HAP-1 (cell line): ENCODE data around the gene IL36B.

Experiments used
- DNase-seq, 2 experiments: peaks; one replicate each; pipeline ENCODE4 v3.0.0-alpha.2; 2016 to 2020; ENCODE audit warnings: low spot score in 2 of 2
- H3K27me3 ChIP-seq: fragments of 250-450 bp; sonication (Bioruptor Pico); 2 replicates; pipeline ENCODE4 v1.5.1; 2020; ENCODE audit warnings: low read depth, mild to moderate bottlenecking, moderate library complexity
- H3K36me3 ChIP-seq: fragments of 250-450 bp; sonication (Bioruptor Pico); replicated peaks from 2 replicates; pipeline ENCODE4 v1.5.1; 2020; ENCODE audit warnings: mild to moderate bottlenecking
- H3K4me1 ChIP-seq: fragments of 250-450 bp; sonication (Bioruptor Pico); 2 replicates; pipeline ENCODE4 v1.5.1; 2020; ENCODE audit warnings: mild to moderate bottlenecking
- H3K4me3 ChIP-seq: fragments of 250-450 bp; sonication (Bioruptor Pico); 2 replicates; pipeline ENCODE4 v1.5.1; 2020; ENCODE audit warnings: mild to moderate bottlenecking, moderate library complexity
- H3K9me3 ChIP-seq: fragments of 250-450 bp; sonication (Bioruptor Pico); 2 replicates; pipeline ENCODE4 v1.5.1; 2020; ENCODE audit warnings: mild to moderate bottlenecking, moderate library complexity
- in situ Hi-C: fragments of 300-500 bp; cut with MboI; formaldehyde crosslinking; loops from 3 replicates; pipeline ENCODE4 v1.14.3; 2020; ENCODE audit warnings: low sequenced_read_pairs, inconsistent platforms, mixed read lengths

Gene IL36B

GRCh38 chr2:113068706-113069485 is 16.2 kb upstream of the IL36B start:
- DNase-seq = no peak
- Histone ChIP-seq H3K36me3 (no peaks in the 10 kb centered on the region), H3K9me3 (no peaks in the 10 kb centered on the region), H3K4me3 (no peak overlapping the region), H3K4me1 (no peaks in the 10 kb centered on the region), H3K27me3 (no peaks in the 10 kb centered on the region)
- in situ Hi-C loops = no loop called here

- Histone ChIP-seq H3K36me3 (no peaks in the 10 kb centered on the region), H3K27me3 (no peaks in the 10 kb centered on the region), H3K4me1 (no peaks in the 10 kb centered on the region), H3K9me3 (no peaks in the 10 kb centered on the region), H3K4me3 (no peak overlapping the region)
- in situ Hi-C loops = no loop called here
- DNase-seq = no peak
These were observed 15.6 kb upstream of the IL36B start for GRCh38 chr2:113068249-113068648.

DNA sequence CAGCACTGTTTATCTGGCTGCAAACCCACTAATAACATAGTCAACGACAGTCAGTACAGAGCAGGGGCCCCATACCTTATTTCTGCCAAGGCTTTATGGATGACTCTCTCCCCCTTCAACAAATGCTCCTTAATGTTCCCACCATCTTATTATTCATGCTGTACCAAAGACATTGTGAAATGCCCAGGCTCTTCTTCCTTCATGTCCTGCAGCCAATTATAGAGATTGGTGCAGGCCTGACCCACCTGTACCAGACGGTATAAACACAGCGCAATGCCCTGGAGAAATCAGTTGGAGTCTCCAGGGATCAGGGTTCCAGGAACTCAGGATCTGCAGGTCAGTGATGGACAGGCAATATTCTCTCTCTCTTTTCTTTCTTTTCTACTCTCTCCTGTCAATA is 15.0 kb upstream of the IL36B start, which contains the start of gene IL1F10:
Gene IL1F10 (plus strand): TSS at position 290 of the 400 bp plus-strand sequence. CDS start 4,769 bp downstream, outside the sequence.
- Histone ChIP-seq H3K9me3 (no peaks in the 10 kb centered on the region), H3K4me3 (no peak within 1 kb of the TSS), H3K27me3 (no peaks in the 10 kb centered on the region), H3K36me3 (no peaks in the 10 kb centered on the region), H3K4me1 (no peaks in the 10 kb centered on the region)
- no peak for DNase-seq
- in situ Hi-C loops = no loop called here

- no peaks in the 10 kb centered on the region for H3K4me1 ChIP-seq
- no peak overlapping the region for H3K4me3 ChIP-seq
- H3K9me3 ChIP-seq = no peaks in the 10 kb centered on the region
- H3K36me3 ChIP-seq = no peaks in the 10 kb centered on the region
- DNase-seq = no peak
- in situ Hi-C loops = no loop called here
- H3K27me3 ChIP-seq = no peaks in the 10 kb centered on the region
These were observed 12.2 kb upstream of the IL36B start for GRCh38 chr2:113064898-113065297.

DNA sequence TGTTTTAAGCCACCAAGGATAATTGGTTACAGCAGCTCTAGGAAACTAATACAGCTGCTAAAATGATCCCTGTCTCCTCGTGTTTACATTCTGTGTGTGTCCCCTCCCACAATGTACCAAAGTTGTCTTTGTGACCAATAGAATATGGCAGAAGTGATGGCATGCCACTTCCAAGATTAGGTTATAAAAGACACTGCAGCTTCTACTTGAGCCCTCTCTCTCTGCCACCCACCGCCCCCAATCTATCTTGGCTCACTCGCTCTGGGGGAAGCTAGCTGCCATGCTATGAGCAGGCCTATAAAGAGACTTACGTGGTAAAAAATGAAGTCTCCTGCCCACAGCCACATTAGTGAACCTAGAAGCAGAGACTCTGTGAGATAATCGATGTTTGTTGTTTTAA is 11.6 kb upstream of the IL36B start:
- no peaks in the 10 kb centered on the region for H3K36me3 ChIP-seq
- DNase-seq = no peak
- no peaks in the 10 kb centered on the region for H3K9me3 ChIP-seq
- H3K4me3 ChIP-seq = no peak overlapping the region
- no peaks in the 10 kb centered on the region for H3K4me1 ChIP-seq
- H3K27me3 ChIP-seq = no peaks in the 10 kb centered on the region
- in situ Hi-C loops = no loop called here

DNA sequence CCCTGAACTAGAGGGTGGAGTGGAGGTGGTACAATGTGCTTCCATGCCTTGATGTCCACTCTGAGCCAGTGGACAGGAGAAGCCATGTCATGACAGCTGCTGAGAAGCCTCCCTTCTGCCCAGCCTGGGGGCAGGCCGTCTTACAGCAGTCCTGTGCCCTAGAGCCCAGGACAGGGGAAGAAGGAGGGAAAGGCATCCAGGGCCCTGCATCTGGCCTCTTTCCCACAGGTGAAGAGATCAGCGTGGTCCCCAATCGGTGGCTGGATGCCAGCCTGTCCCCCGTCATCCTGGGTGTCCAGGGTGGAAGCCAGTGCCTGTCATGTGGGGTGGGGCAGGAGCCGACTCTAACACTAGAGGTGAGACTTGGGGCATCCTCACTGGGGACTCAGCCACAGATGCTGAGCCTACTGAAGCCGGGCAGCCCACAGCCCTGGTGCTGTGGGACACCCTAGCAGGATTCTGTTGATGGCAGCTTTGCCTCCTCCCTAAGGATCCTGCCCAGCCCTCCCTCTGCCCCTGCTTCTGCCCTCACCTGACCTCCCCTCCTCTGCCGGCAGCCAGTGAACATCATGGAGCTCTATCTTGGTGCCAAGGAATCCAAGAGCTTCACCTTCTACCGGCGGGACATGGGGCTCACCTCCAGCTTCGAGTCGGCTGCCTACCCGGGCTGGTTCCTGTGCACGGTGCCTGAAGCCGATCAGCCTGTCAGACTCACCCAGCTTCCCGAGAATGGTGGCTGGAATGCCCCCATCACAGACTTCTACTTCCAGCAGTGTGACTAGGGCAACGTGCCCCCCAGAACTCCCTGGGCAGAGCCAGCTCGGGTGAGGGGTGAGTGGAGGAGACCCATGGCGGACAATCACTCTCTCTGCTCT is 9.5 kb upstream of the IL36B start:
- no peaks in the 10 kb centered on the region for H3K4me1 ChIP-seq
- no peaks in the 10 kb centered on the region for H3K27me3 ChIP-seq
- in situ Hi-C loops = no loop called here

DNA sequence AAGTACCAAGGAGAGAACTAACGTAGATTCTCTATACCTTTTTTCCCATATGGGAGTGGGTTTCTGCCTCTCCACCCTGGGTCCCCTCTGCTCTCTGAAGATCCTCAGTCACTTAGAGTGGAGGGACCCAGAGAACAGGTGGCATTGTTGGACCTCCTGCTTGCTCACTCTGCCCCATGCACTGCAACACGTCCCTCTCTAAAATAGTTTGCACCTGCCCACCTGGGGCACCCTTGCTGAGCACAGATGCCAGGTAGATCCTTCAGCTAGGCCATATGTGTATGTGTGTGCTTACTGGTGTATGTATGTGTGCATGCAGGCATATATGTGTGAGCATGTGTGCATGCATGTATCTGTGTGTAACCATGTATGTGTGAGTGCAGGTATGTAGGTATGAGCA is 8.6 kb upstream of the IL36B start:
- Histone ChIP-seq H3K27me3 (no peaks in the 10 kb centered on the region), H3K4me3 (no peak overlapping the region), H3K4me1 (no peaks in the 10 kb centered on the region), H3K9me3 (no peaks in the 10 kb centered on the region; the same call in 1 of the 2 replicates), H3K36me3 (no peaks in the 10 kb centered on the region)
- in situ Hi-C loops = no loop called here
- no peak for DNase-seq

More for the DNA sequence above, 9.5 kb upstream of the IL36B start:
- DNase-seq = no peak
- Histone ChIP-seq H3K9me3 (no peaks in the 10 kb centered on the region), H3K36me3 (no peaks in the 10 kb centered on the region), H3K4me3 (no peak overlapping the region)

GRCh38 chr2:113060796-113061195 is 8.1 kb upstream of the IL36B start:
- Histone ChIP-seq H3K9me3 (no peaks in the 10 kb centered on the region; the same call in 1 of the 2 replicates), H3K36me3 (no peaks in the 10 kb centered on the region), H3K4me1 (no peaks in the 10 kb centered on the region), H3K27me3 (no peaks in the 10 kb centered on the region), H3K4me3 (no peak overlapping the region)
- in situ Hi-C loops = no loop called here
- DNase-seq = no peak

GRCh38 chr2:113060396-113060795 is 7.7 kb upstream of the IL36B start:
- H3K9me3 ChIP-seq = no peaks in the 10 kb centered on the region; the same call in 1 of the 2 replicates
- no peaks in the 10 kb centered on the region for H3K4me1 ChIP-seq
- in situ Hi-C loops = no loop called here
- no peak for DNase-seq
- no peak overlapping the region for H3K4me3 ChIP-seq
- no peaks in the 10 kb centered on the region for H3K27me3 ChIP-seq
- no peaks in the 10 kb centered on the region for H3K36me3 ChIP-seq

DNA sequence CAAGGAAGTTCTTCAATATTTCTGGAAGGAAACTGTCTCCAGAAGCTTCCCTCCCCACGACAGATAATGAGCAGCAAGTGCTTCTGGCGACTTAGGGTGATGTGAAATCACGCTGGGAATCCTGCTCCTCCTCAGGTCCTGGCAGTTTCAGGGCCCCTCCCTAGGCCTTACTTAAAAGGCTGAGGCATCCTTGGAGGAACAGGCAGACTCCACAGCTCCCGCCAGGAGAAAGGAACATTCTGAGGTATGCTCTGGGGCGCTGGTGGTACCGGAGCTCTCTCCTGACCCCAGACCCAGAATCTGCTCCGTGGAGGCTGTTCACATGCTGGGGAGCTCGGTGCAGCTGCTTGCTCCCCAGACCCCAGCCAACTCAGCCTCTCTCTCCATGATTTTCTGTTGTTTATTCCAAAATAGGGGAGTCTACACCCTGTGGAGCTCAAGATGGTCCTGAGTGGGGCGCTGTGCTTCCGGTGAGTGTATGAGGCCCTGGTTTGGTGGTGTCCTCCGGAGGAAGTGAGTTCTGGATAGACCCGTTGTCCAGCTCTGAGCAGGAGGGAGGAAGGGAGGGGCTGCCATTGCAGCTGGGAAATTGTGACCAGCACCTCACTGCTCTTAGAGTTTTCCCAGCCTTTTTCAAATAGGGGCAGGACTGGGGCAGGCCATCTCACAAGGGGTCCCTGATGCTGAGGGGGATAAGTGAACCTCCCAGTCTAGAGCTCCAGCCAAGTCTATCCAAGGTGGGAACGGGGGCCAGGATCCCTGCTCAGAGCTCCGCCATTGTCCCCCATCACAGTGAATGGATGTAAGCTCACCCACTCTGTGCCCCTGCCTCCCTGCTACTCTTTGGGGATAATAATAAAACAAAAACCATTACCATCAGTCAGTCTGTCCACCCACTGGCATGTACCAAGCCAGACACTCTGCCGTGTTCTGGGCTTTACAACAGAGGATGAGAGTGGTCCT is 6.6 kb upstream of the IL36B start, which contains the start of gene IL36RN:
Gene IL36RN (plus strand): TSS at position 201 of the 963 bp plus-strand sequence. CDS start 241 bp downstream, at position 442.
- H3K9me3 ChIP-seq = no peaks in the 10 kb centered on the region; the same call in 1 of the 2 replicates
- no peaks in the 10 kb centered on the region for H3K4me1 ChIP-seq
- no peaks in the 10 kb centered on the region for H3K36me3 ChIP-seq
- in situ Hi-C loops = no loop called here
- no peak within 1 kb of the TSS for H3K4me3 ChIP-seq
- no peak for DNase-seq
- no peaks in the 10 kb centered on the region for H3K27me3 ChIP-seq

DNA sequence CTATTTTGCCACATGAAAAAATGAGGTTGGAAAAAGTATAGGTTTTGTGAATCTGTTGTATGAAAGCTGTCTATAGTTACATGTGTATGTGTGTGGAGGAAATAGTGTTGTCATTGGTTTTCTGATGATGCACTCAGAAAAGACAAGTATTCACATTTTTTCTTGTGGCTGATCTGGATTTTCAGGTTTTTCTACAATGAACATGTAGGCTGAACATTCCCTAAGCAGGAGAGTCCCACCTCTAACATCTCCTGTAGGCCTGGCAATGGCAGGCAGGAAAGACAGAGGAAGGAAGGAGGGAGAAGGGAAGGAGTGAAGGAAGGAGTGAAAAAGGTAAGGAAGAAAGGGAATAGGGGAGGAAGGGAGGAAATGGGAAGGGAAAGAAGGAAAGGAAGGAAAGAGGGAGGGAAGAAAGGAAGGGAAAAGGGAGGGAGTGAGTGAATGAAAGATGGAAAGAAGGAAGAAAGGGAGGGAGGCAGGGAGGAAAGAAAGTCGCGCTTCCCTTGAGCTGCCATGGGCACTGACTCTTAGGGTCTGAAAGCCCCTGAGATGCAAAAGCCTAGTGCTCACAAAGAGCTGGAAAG is 5.8 kb upstream of the IL36B start:
- no peaks in the 10 kb centered on the region for H3K36me3 ChIP-seq
- DNase-seq = no peak
- in situ Hi-C loops = no loop called here
- no peaks in the 10 kb centered on the region for H3K27me3 ChIP-seq
- H3K9me3 ChIP-seq = no peaks in the 10 kb centered on the region; the same call in 1 of the 2 replicates
- H3K4me1 ChIP-seq = no peaks in the 10 kb centered on the region
- no peak overlapping the region for H3K4me3 ChIP-seq

- DNase-seq = no peak
- no peaks in the 10 kb centered on the region for H3K27me3 ChIP-seq
- H3K9me3 ChIP-seq = no peaks in the 10 kb centered on the region; the same call in 1 of the 2 replicates
- in situ Hi-C loops = no loop called here
- no peaks in the 10 kb centered on the region for H3K4me1 ChIP-seq
- no peak overlapping the region for H3K4me3 ChIP-seq
- H3K36me3 ChIP-seq = no peaks in the 10 kb centered on the region
These were observed 4.5 kb upstream of the IL36B start for GRCh38 chr2:113057117-113057516.

DNA sequence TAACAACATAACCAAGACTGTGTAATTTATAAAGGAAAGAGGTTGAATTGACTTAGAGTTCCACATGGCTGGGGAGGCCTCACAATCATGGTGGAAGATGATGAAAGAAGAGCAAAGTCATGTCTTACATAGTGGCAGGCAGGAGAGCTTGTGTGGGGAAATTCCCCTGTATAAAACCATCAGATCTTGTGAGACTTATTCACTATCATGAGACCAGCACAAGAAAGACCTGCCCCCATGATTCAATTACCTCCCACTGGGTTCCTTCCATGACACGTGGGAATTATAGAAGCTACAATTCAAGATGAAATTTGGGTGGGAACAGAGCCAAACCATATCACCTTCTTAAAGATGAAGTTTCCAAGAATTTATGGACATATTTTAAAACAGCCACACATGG is 3.9 kb upstream of the IL36B start:
- Histone ChIP-seq H3K4me3 (no peak overlapping the region), H3K27me3 (no peaks in the 10 kb centered on the region), H3K36me3 (no peaks in the 10 kb centered on the region), H3K9me3 (no peaks in the 10 kb centered on the region; the same call in 1 of the 2 replicates), H3K4me1 (no peaks in the 10 kb centered on the region)
- DNase-seq = no peak
- in situ Hi-C loops = no loop called here
